Activated CD4-positive, alpha-beta T cell treated with anti-CD3 and anti-CD28 coated beads, Interleukin-2, amount 10 ng/mL, durations not matched to agents 24 days and 14 days (primary cell): ENCODE data around the gene OPTC. TPM values are rescaled to one million over a fixed set of nuclear protein-coding genes. Genes with fewer than 3 reads are reported as not detected.
"Not testable (repeated sequence)": the region's sequence is repeated elsewhere in the genome, so short reads cannot be mapped to it uniquely, and the experiment has no call there.

Source experiments
- DNase-seq: peaks from one replicate; pipeline ENCODE4 v3.0.0; 2022
- H3K27ac Mint-ChIP-seq: one replicate; pipeline ENCODE4 v1.8.0; 2022; ENCODE audit warnings: mild to moderate bottlenecking, mixed read lengths
- H3K27me3 Mint-ChIP-seq: one replicate; pipeline ENCODE4 v1.8.0; 2022; ENCODE audit warnings: mixed read lengths
- H3K36me3 Mint-ChIP-seq: one replicate; pipeline ENCODE4 v1.8.0; 2022; ENCODE audit warnings: low read depth, mild to moderate bottlenecking, mixed read lengths
- H3K4me1 Mint-ChIP-seq: one replicate; pipeline ENCODE4 v1.8.0; 2021; ENCODE audit warnings: mixed read lengths
- H3K4me3 Mint-ChIP-seq: one replicate; pipeline ENCODE4 v1.8.0; 2022; ENCODE audit warnings: mild to moderate bottlenecking, moderate library complexity, mixed read lengths
- H3K9me3 Mint-ChIP-seq: one replicate; pipeline ENCODE4 v1.8.0; 2021; ENCODE audit warnings: mixed read lengths
- intact Hi-C: fragments of 100-400 bp; cut with micrococcal nuclease; formaldehyde crosslinking; loops from one replicate; pipeline ENCODE4 v1.15.1; 2023
- total RNA-seq: library from RNA; stranded (reverse); gene quantifications from 2 replicates; pipeline ENCODE4 v1.2.3, GENCODE V29; 2022

Gene OPTC
- total RNA-seq, 1 donor from 2014 or later: not detected

GRCh38 chr1:203459671-203460201 lies 34.2 kb upstream of the OPTC start:
- H3K4me3 Mint-ChIP-seq: no peak overlapping the region

GRCh38 chr1:203461717-203462116 lies 32.2 kb upstream of the OPTC start:
- H3K27me3 Mint-ChIP-seq: peaks cover 26% of the 10 kb centered on the region
- no peaks in the 10 kb centered on the region for H3K36me3 Mint-ChIP-seq
- intact Hi-C loops: no loop called here
- H3K9me3 Mint-ChIP-seq: no peaks in the 10 kb centered on the region
- no peak overlapping the region for H3K4me3 Mint-ChIP-seq
- H3K27ac Mint-ChIP-seq: no peak overlapping the region
- DNase-seq: no peak
- no peaks in the 10 kb centered on the region for H3K4me1 Mint-ChIP-seq

More at GRCh38 chr1:203459671-203460201, 34.2 kb upstream of the OPTC start:
- Mint-ChIP-seq H3K36me3 (no peaks in the 10 kb centered on the region), H3K27me3 (peaks cover 31% of the 10 kb centered on the region), H3K4me1 (no peaks in the 10 kb centered on the region), H3K27ac (no peak overlapping the region), H3K9me3 (no peaks in the 10 kb centered on the region)
- no peak for DNase-seq
- intact Hi-C loops: no loop called here

GRCh38 chr1:203462143-203462542 lies 31.8 kb upstream of the OPTC start:
- H3K4me3 Mint-ChIP-seq: no peak overlapping the region

GRCh38 chr1:203462878-203463277 lies 31.1 kb upstream of the OPTC start:
- DNase-seq: no peak
- peaks cover 28% of the 10 kb centered on the region for H3K27me3 Mint-ChIP-seq
- H3K36me3 Mint-ChIP-seq: no peaks in the 10 kb centered on the region
- H3K4me1 Mint-ChIP-seq: no peaks in the 10 kb centered on the region
- no peaks in the 10 kb centered on the region for H3K9me3 Mint-ChIP-seq
- H3K27ac Mint-ChIP-seq: no peak overlapping the region
- intact Hi-C loops: no loop called here
- H3K4me3 Mint-ChIP-seq: no peak overlapping the region

More at GRCh38 chr1:203462143-203462542, 31.8 kb upstream of the OPTC start:
- peaks cover 27% of the 10 kb centered on the region for H3K27me3 Mint-ChIP-seq
- no peaks in the 10 kb centered on the region for H3K9me3 Mint-ChIP-seq
- intact Hi-C loops: no loop called here
- no peaks in the 10 kb centered on the region for H3K36me3 Mint-ChIP-seq
- H3K4me1 Mint-ChIP-seq: no peaks in the 10 kb centered on the region
- no peak overlapping the region for H3K27ac Mint-ChIP-seq
- no peak for DNase-seq

- H3K27ac Mint-ChIP-seq: no peak overlapping the region
These were observed 30.4 kb upstream of the OPTC start for GRCh38 chr1:203463469-203464062.

GRCh38 chr1:203464226-203464625 lies 29.7 kb upstream of the OPTC start:
- Mint-ChIP-seq H3K27ac (no peak overlapping the region), H3K27me3 (peaks cover 32% of the 10 kb centered on the region), H3K4me1 (no peaks in the 10 kb centered on the region), H3K4me3 (no peak overlapping the region), H3K9me3 (no peaks in the 10 kb centered on the region), H3K36me3 (no peaks in the 10 kb centered on the region)
- no peak for DNase-seq
- intact Hi-C loops: no loop called here

More at GRCh38 chr1:203463469-203464062, 30.4 kb upstream of the OPTC start:
- Mint-ChIP-seq H3K4me3 (no peak overlapping the region), H3K9me3 (no peaks in the 10 kb centered on the region), H3K4me1 (no peaks in the 10 kb centered on the region), H3K27me3 (peaks cover 31% of the 10 kb centered on the region), H3K36me3 (no peaks in the 10 kb centered on the region)
- no peak for DNase-seq
- intact Hi-C loops: no loop called here

- Mint-ChIP-seq H3K27me3 (peaks cover 30% of the 10 kb centered on the region), H3K27ac (no peak overlapping the region), H3K4me3 (no peak overlapping the region), H3K4me1 (no peaks in the 10 kb centered on the region), H3K36me3 (no peaks in the 10 kb centered on the region), H3K9me3 (no peaks in the 10 kb centered on the region)
- intact Hi-C loops: no loop called here
- DNase-seq: no peak
These were observed 29.2 kb upstream of the OPTC start for GRCh38 chr1:203464743-203465142.

- Mint-ChIP-seq H3K27ac (no peak overlapping the region), H3K4me3 (no peak overlapping the region), H3K4me1 (no peaks in the 10 kb centered on the region), H3K9me3 (no peaks in the 10 kb centered on the region), H3K27me3 (peaks cover 32% of the 10 kb centered on the region), H3K36me3 (no peaks in the 10 kb centered on the region)
- intact Hi-C loops: no loop called here
- no peak for DNase-seq
These were observed 28.7 kb upstream of the OPTC start for GRCh38 chr1:203465146-203465798.

GRCh38 chr1:203465948-203466347 lies 28.0 kb upstream of the OPTC start:
- intact Hi-C loops: no loop called here
- Mint-ChIP-seq H3K27ac (no peak overlapping the region), H3K9me3 (no peaks in the 10 kb centered on the region), H3K27me3 (peaks cover 33% of the 10 kb centered on the region), H3K4me1 (no peaks in the 10 kb centered on the region), H3K4me3 (no peak overlapping the region), H3K36me3 (no peaks in the 10 kb centered on the region)
- no peak for DNase-seq

GRCh38 chr1:203466906-203467549 lies 26.9 kb upstream of the OPTC start:
- H3K9me3 Mint-ChIP-seq, H3K36me3 Mint-ChIP-seq, H3K4me1 Mint-ChIP-seq, H3K27ac Mint-ChIP-seq, DNase-seq, intact Hi-C loops, H3K4me3 Mint-ChIP-seq: not testable (repeated sequence)
- H3K27me3 Mint-ChIP-seq: peaks cover 27% of the 10 kb centered on the region

- no peaks in the 10 kb centered on the region for H3K36me3 Mint-ChIP-seq
These were observed 26.4 kb upstream of the OPTC start for GRCh38 chr1:203467550-203467921.

GRCh38 chr1:203468326-203468725 lies 25.6 kb upstream of the OPTC start:
- Mint-ChIP-seq H3K27me3 (peaks cover 31% of the 10 kb centered on the region), H3K36me3 (no peaks in the 10 kb centered on the region), H3K4me1 (no peaks in the 10 kb centered on the region), H3K4me3 (no peak overlapping the region), H3K27ac (no peak overlapping the region), H3K9me3 (no peaks in the 10 kb centered on the region)
- intact Hi-C loops: no loop called here
- DNase-seq: no peak

More at GRCh38 chr1:203467550-203467921, 26.4 kb upstream of the OPTC start:
- Mint-ChIP-seq H3K27ac (no peak overlapping the region), H3K4me1 (no peaks in the 10 kb centered on the region), H3K27me3 (peaks cover 28% of the 10 kb centered on the region), H3K9me3 (no peaks in the 10 kb centered on the region), H3K4me3 (no peak overlapping the region)
- intact Hi-C loops: no loop called here
- DNase-seq: no peak

- H3K9me3 Mint-ChIP-seq: no peaks in the 10 kb centered on the region
- peaks cover 36% of the 10 kb centered on the region for H3K27me3 Mint-ChIP-seq
- H3K4me3 Mint-ChIP-seq: no peak overlapping the region
- intact Hi-C loops: no loop called here
- H3K36me3 Mint-ChIP-seq: no peaks in the 10 kb centered on the region
- H3K27ac Mint-ChIP-seq: no peak overlapping the region
- no peaks in the 10 kb centered on the region for H3K4me1 Mint-ChIP-seq
- no peak for DNase-seq
These were observed 23.7 kb upstream of the OPTC start for GRCh38 chr1:203470240-203470639.

GRCh38 chr1:203471841-203472240 lies 22.1 kb upstream of the OPTC start:
- Mint-ChIP-seq H3K36me3 (no peaks in the 10 kb centered on the region), H3K4me1 (no peaks in the 10 kb centered on the region), H3K27me3 (peaks cover 45% of the 10 kb centered on the region), H3K4me3 (no peak overlapping the region), H3K9me3 (no peaks in the 10 kb centered on the region), H3K27ac (no peak overlapping the region)
- intact Hi-C loops: no loop called here
- no peak for DNase-seq
